ENCODE data around the gene ZNRD2.

The ZNRD2 gene

GRCh38 chr11:65525546-65526480, 44.5 kb upstream of the ZNRD2 start:
- TF ChIP-seq CTCF (IDR thresholded peaks at IDR 0.05; ENCODE audit: low read depth, low read length), result no peak
- H3K27ac ChIP-seq, result peak overlapping the region; percentile 83
- no peak for DNase-seq

DNA sequence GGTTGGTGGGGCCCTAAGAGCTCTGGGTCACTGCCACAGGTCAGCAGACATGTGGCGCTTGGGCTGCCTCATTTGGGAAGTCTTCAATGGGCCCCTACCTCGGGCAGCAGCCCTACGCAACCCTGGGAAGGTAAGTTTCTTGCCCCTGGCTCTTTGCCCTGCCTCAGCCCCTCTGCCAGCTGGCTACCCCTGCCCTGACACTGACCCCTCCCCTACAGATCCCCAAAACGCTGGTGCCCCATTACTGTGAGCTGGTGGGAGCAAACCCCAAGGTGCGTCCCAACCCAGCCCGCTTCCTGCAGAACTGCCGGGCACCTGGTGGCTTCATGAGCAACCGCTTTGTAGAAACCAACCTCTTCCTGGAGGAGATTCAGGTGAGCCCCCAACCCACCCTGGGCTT, 43.5 kb upstream of the ZNRD2 start:
- Histone ChIP-seq H3K9me3 (ENCODE audit: severe bottlenecking) (no peaks in the 10 kb centered on the region), H3K27ac (no peak overlapping the region), H3K36me3 (peaks cover 45% of the 10 kb centered on the region), H3K4me3 (ENCODE audit: low read depth, low read length) (no peak overlapping the region), H3K27me3 (ENCODE audit: insufficient read depth, low read depth, severe bottlenecking) (no peaks in the 10 kb centered on the region)
- no peak for TF ChIP-seq CTCF (IDR thresholded peaks at IDR 0.05; ENCODE audit: low read depth, low read length)
- no peak for DNase-seq

More at GRCh38 chr11:65525546-65526480, 44.5 kb upstream of the ZNRD2 start:
- Histone ChIP-seq H3K9me3 (ENCODE audit: severe bottlenecking) (no peaks in the 10 kb centered on the region), H3K4me3 (ENCODE audit: low read depth, low read length) (peak overlapping the region; percentile 90), H3K27me3 (ENCODE audit: insufficient read depth, low read depth, severe bottlenecking) (no peaks in the 10 kb centered on the region), H3K36me3 (peaks cover 35% of the 10 kb centered on the region)

- TF ChIP-seq CTCF (IDR thresholded peaks at IDR 0.05; ENCODE audit: low read depth, low read length), result no peak
- Histone ChIP-seq H3K27me3 (ENCODE audit: insufficient read depth, low read depth, severe bottlenecking) (no peaks in the 10 kb centered on the region), H3K4me3 (ENCODE audit: low read depth, low read length) (no peak overlapping the region), H3K27ac (no peak overlapping the region), H3K9me3 (ENCODE audit: severe bottlenecking) (no peaks in the 10 kb centered on the region), H3K36me3 (peaks cover 62% of the 10 kb centered on the region)
- DNase-seq, result no peak
Measured at GRCh38 chr11:65528819-65529350, 41.4 kb upstream of the ZNRD2 start.

- Histone ChIP-seq H3K4me3 (ENCODE audit: low read depth, low read length) (no peak overlapping the region), H3K27ac (no peak overlapping the region), H3K27me3 (ENCODE audit: insufficient read depth, low read depth, severe bottlenecking) (no peaks in the 10 kb centered on the region), H3K36me3 (peaks cover 62% of the 10 kb centered on the region), H3K9me3 (ENCODE audit: severe bottlenecking) (no peaks in the 10 kb centered on the region)
- no peak for DNase-seq
- no peak for TF ChIP-seq CTCF (IDR thresholded peaks at IDR 0.05; ENCODE audit: low read depth, low read length)
Measured at GRCh38 chr11:65529475-65530156, 40.7 kb upstream of the ZNRD2 start.

- DNase-seq, result no peak
- peak; percentile 70 for TF ChIP-seq CTCF (IDR thresholded peaks at IDR 0.05; ENCODE audit: low read depth, low read length)
- Histone ChIP-seq H3K27me3 (ENCODE audit: insufficient read depth, low read depth, severe bottlenecking) (no peaks in the 10 kb centered on the region), H3K36me3 (peaks cover 61% of the 10 kb centered on the region), H3K9me3 (ENCODE audit: severe bottlenecking) (no peaks in the 10 kb centered on the region), H3K4me3 (ENCODE audit: low read depth, low read length) (no peak overlapping the region), H3K27ac (no peak overlapping the region)
Measured at GRCh38 chr11:65530157-65530496, 40.1 kb upstream of the ZNRD2 start.
